IMR-90 (cell line): ENCODE data around the gene PDE6H. TPM values are rescaled to one million over a fixed set of nuclear protein-coding genes. Genes with fewer than 3 reads are reported as not detected.

Source experiments
- ATAC-seq: fragments of 200-7000 bp; cut with Tn5 transposase; 2 replicates; pipeline ENCODE4 v1.9.1; 2020; ENCODE audit warnings: low read depth, mild to moderate bottlenecking, moderate library complexity
- BruUV-seq: library from RNA; stranded (reverse); fragments of 400-500 nt; replicated peaks from 2 replicates; lab custom pipeline; 2021; lab: Mats Ljungman, UMichigan
- CTCF ChIA-PET: fragments of 300-600 bp; formaldehyde crosslinking; extraction: SDS; loops from one replicate; lab custom pipeline; 2021; ENCODE audit warnings: antibody characterized with exemption; lab: Yijun Ruan, JAX
- POLR2A ChIA-PET: fragments of 300-600 bp; sonication (Branson Sonifier 250); formaldehyde crosslinking; loops from one replicate; lab custom pipeline; 2022; ENCODE audit warnings: antibody characterized with exemption; ENCODE audit not compliant: unreplicated experiment; lab: Charles Lee
- DNase-seq: peaks from one replicate; pipeline ENCODE4 v3.0.0; 2013
- H2AFZ ChIP-seq: replicated peaks from 2 replicates; pipeline ENCODE3; 2013; ENCODE audit warnings: low read length, mild to moderate bottlenecking; ENCODE audit not compliant: poor library complexity
- H2AK5ac ChIP-seq: 2 replicates; pipeline ENCODE4 v1.6.1; 2013; ENCODE audit warnings: low read depth, low read length, inconsistent platforms
- H2AK9ac ChIP-seq: replicated peaks from 2 replicates; pipeline ENCODE3; 2013; ENCODE audit warnings: mild to moderate bottlenecking, low read depth, low read length, moderate library complexity; ENCODE audit not compliant: poor library complexity
- H2BK120ac ChIP-seq: 2 replicates; pipeline ENCODE4 v1.6.1; 2013; ENCODE audit warnings: low read depth, low read length, inconsistent platforms
- H2BK15ac ChIP-seq: 3 replicates; pipeline ENCODE4 v1.6.1; 2013; ENCODE audit warnings: low read depth, low read length, inconsistent platforms
- H2BK20ac ChIP-seq: 2 replicates; pipeline ENCODE4 v1.6.1; 2013; ENCODE audit warnings: low read depth, mild to moderate bottlenecking, inconsistent platforms, low read length, moderate library complexity
- H2BK5ac ChIP-seq: 2 replicates; pipeline ENCODE4 v1.6.1; 2013; ENCODE audit warnings: mild to moderate bottlenecking, low read depth, low read length, inconsistent platforms; ENCODE audit not compliant: poor library complexity, severe bottlenecking
- H3K14ac ChIP-seq: replicated peaks from 2 replicates; pipeline ENCODE4 v1.6.1; 2013; ENCODE audit warnings: low read depth, low read length, inconsistent platforms
- H3K18ac ChIP-seq: 2 replicates; pipeline ENCODE4 v1.6.1; 2013; ENCODE audit warnings: low read depth, low read length, control low read depth
- H3K23ac ChIP-seq: 2 replicates; pipeline ENCODE4 v1.6.1; 2013; ENCODE audit warnings: low read depth, low read length, inconsistent platforms
- H3K27ac ChIP-seq: 2 replicates; pipeline ENCODE4 v1.5.1; 2013; ENCODE audit warnings: mild to moderate bottlenecking, control low read depth, low read length; ENCODE audit not compliant: insufficient read depth
- H3K27me3 ChIP-seq: 2 replicates; pipeline ENCODE4 v1.6.1; 2013; ENCODE audit warnings: low read length; ENCODE audit not compliant: control insufficient read depth, insufficient read depth
- H3K36me3 ChIP-seq: 2 replicates; pipeline ENCODE4 v1.6.1; 2013; ENCODE audit warnings: low read length, mixed read lengths; ENCODE audit not compliant: control insufficient read depth, insufficient read depth
- H3K4ac ChIP-seq: 2 replicates; pipeline ENCODE4 v1.6.1; 2013; ENCODE audit warnings: low read depth, low read length, inconsistent platforms
- H3K4me1 ChIP-seq: 2 replicates; pipeline ENCODE4 v1.6.1; 2013; ENCODE audit warnings: low read length, mixed read lengths; ENCODE audit not compliant: control insufficient read depth, insufficient read depth
- H3K4me2 ChIP-seq: 2 replicates; pipeline ENCODE4 v1.6.1; 2013; ENCODE audit warnings: low read depth, mild to moderate bottlenecking, control low read depth, low read length, moderate library complexity
- H3K4me3 ChIP-seq: 2 replicates; pipeline ENCODE4 v1.5.1; 2013; ENCODE audit warnings: low read depth, mild to moderate bottlenecking, control low read depth, low read length, moderate library complexity; ENCODE audit not compliant: insufficient read depth
- H3K56ac ChIP-seq: 2 replicates; pipeline ENCODE4 v1.6.1; 2013; ENCODE audit warnings: low read length, inconsistent platforms; ENCODE audit not compliant: insufficient read depth; ENCODE audit errors: extremely low read depth
- H3K79me1 ChIP-seq, 2 experiments: 2 replicates each; pipeline ENCODE4 v1.6.1; 2013; ENCODE audit warnings: low read length in 2 of 2, inconsistent platforms in 1 of 2, low read depth in 1 of 2
- H3K9ac ChIP-seq: 2 replicates; pipeline ENCODE4 v1.6.1; 2013; ENCODE audit warnings: low read depth, low read length, control low read depth
- H3K9me1 ChIP-seq: 2 replicates; pipeline ENCODE4 v1.6.1; 2013; ENCODE audit warnings: low read length, inconsistent platforms; ENCODE audit not compliant: insufficient read depth
- H3K9me3 ChIP-seq: 2 replicates; pipeline ENCODE4 v1.6.1; 2013; ENCODE audit warnings: low read length; ENCODE audit not compliant: control insufficient read depth, insufficient read depth
- H4K20me1 ChIP-seq: 2 replicates; pipeline ENCODE4 v1.6.1; 2013; ENCODE audit warnings: low read length, inconsistent platforms; ENCODE audit not compliant: insufficient read depth
- H4K5ac ChIP-seq: 2 replicates; pipeline ENCODE4 v1.6.1; 2013; ENCODE audit warnings: mild to moderate bottlenecking, low read depth, low read length, control low read depth
- H4K8ac ChIP-seq, 2 experiments: 2 replicates each; pipeline ENCODE4 v1.6.1; 2013; ENCODE audit warnings: low read depth in 2 of 2, low read length in 2 of 2, control low read depth in 1 of 2, inconsistent platforms in 1 of 2
- H4K91ac ChIP-seq: 2 replicates; pipeline ENCODE4 v1.6.1; 2013; ENCODE audit warnings: low read depth, low read length, inconsistent platforms; ENCODE audit not compliant: insufficient read depth
- BHLHE40 ChIP-seq: fragments of 150-350 bp; IDR thresholded peaks from 2 replicates; pipeline ENCODE4 v1.6.1; 2016; ENCODE audit warnings: mild to moderate bottlenecking, low read depth, low read length
- CEBPB ChIP-seq: IDR thresholded peaks from 2 replicates; pipeline ENCODE4 v1.6.1; 2012; ENCODE audit warnings: low read depth, low read length, improper control_type of control experiment
- CTCF ChIP-seq: conservative IDR thresholded peaks from 2 replicates; pipeline ENCODE4 v1.5.1; 2012; ENCODE audit warnings: mild to moderate bottlenecking, low read depth, low read length, improper control_type of control experiment
- ELK1 ChIP-seq: fragments of 150-350 bp; IDR thresholded peaks from 2 replicates; pipeline ENCODE4 v1.6.1; 2016; ENCODE audit warnings: low read depth, mild to moderate bottlenecking, low read length, moderate library complexity, borderline replicate concordance
- MAFK ChIP-seq: IDR thresholded peaks from 2 replicates; pipeline ENCODE4 v1.6.1; 2012; ENCODE audit warnings: low read depth, low read length, improper control_type of control experiment
- POLR2A ChIP-seq: IDR thresholded peaks from 2 replicates; pipeline ENCODE4 v1.6.1; 2012; ENCODE audit warnings: mild to moderate bottlenecking, low read depth, low read length
- RCOR1 ChIP-seq: IDR thresholded peaks from 2 replicates; pipeline ENCODE4 v1.6.1; 2012; ENCODE audit warnings: mild to moderate bottlenecking, low read length, improper control_type of control experiment; ENCODE audit not compliant: insufficient replicate concordance
- RFX5 ChIP-seq: IDR thresholded peaks from 2 replicates; pipeline ENCODE4 v1.8.0; 2012; ENCODE audit warnings: low read depth, mild to moderate bottlenecking, low read length, moderate library complexity
- SMC3 ChIP-seq: fragments of 150-350 bp; IDR thresholded peaks from 2 replicates; pipeline ENCODE4 v1.6.1; 2016; ENCODE audit warnings: low read depth, mild to moderate bottlenecking, antibody characterized with exemption, low read length, moderate library complexity
- USF2 ChIP-seq: fragments of 150-350 bp; IDR thresholded peaks from 2 replicates; pipeline ENCODE4 v1.6.1; 2017; ENCODE audit warnings: mild to moderate bottlenecking, antibody characterized with exemption, low read length, low read depth
- WGBS, 2 experiments: methylation state at CpG; one replicate each; pipeline versions ENCODE4 v1.1.5 to v1.1.7; 2013; ENCODE audit warnings: missing lambda C conversion rate in 2 of 2; ENCODE audit not compliant: insufficient read length in 1 of 2; ENCODE audit errors: extremely low coverage in 2 of 2; 5-methylcytosine and 5-hydroxymethylcytosine counted together
- dilution Hi-C: fragments of 300-500 bp; cut with HindIII; formaldehyde crosslinking; loops from one replicate; pipeline ENCODE4 v1.14.3; 2018; ENCODE audit warnings: low sequenced_read_pairs; ENCODE audit not compliant: unreplicated experiment
- in situ Hi-C: fragments of 300-500 bp; cut with MboI; formaldehyde crosslinking; loops from 3 replicates; pipeline ENCODE4 v1.14.3; 2019; ENCODE audit warnings: low sequenced_read_pairs, inconsistent platforms, mixed read lengths
- intact Hi-C: fragments of 100-400 bp; cut with micrococcal nuclease; formaldehyde crosslinking; loops from 2 replicates; pipeline ENCODE4 v1.10.0; 2022
- polyA plus RNA-seq, 3 experiments: library from polyadenylated mRNA; depleted of rRNA; stranded (reverse); fragments of >200 nt; gene quantifications; 2 replicates each; pipeline ENCODE4 v1.2.3, GENCODE V29; 2012; ENCODE audit warnings: low replicate concordance in 1 of 3
- total RNA-seq: library from RNA; depleted of rRNA; stranded (reverse); fragments of >200 nt; gene quantifications from 2 replicates; pipeline ENCODE4 v1.2.3, GENCODE V29; 2012

The PDE6H gene
- total and polyA plus RNA-seq, 2 of the 4 experiments (the other 2 are of a cell fraction) = not detected

- H4K5ac ChIP-seq = no peak overlapping the region
- no peak overlapping the region for H2BK120ac ChIP-seq
- intact Hi-C loops = no loop called here
- H3K23ac ChIP-seq = no peak overlapping the region
- H3K18ac ChIP-seq = no peak overlapping the region
- no peaks in the 10 kb centered on the region for H3K36me3 ChIP-seq
- no peak overlapping the region for H2BK15ac ChIP-seq
- no peak overlapping the region for H2BK5ac ChIP-seq
- no peak overlapping the region for H2AK9ac ChIP-seq
- H3K4me3 ChIP-seq = no peak overlapping the region
- no peak overlapping the region for H2AK5ac ChIP-seq
- H3K9ac ChIP-seq = no peak overlapping the region
- H3K4me2 ChIP-seq = no peak overlapping the region
- no peak overlapping the region for H3K4ac ChIP-seq
- no peak overlapping the region for H3K14ac ChIP-seq
- no peak overlapping the region for H3K27ac ChIP-seq
- no peaks in the 10 kb centered on the region for H4K20me1 ChIP-seq
- CTCF ChIA-PET = no interaction called here
- peaks cover 3% of the 10 kb centered on the region; the same call in 1 of the 2 replicates for H3K9me1 ChIP-seq
- no peak overlapping the region for H4K91ac ChIP-seq
- peaks cover 3% of the 10 kb centered on the region; the same call in 1 of the 2 replicates for H3K4me1 ChIP-seq
- WGBS, 2 experiments = 93% methylated on average over 2 of the region's 11 CpGs; no CpG with 5 or more reads in 1 of the 2 experiments
- H4K8ac ChIP-seq = no peak overlapping the region
- H3K79me1 ChIP-seq = no peaks in the 10 kb centered on the region
- TF ChIP-seq MAFK = no peak
- TF ChIP-seq CTCF = no peak
- no peak for TF ChIP-seq ELK1
- no peak for TF ChIP-seq BHLHE40
- no peak for TF ChIP-seq RCOR1
- no peak for TF ChIP-seq RFX5
- no peak for TF ChIP-seq SMC3
- TF ChIP-seq CEBPB = no peak
- no peak for TF ChIP-seq USF2
- no peak for TF ChIP-seq POLR2A
- H2AFZ ChIP-seq = no peak overlapping the region
- no peak for ATAC-seq
- H2BK20ac ChIP-seq = no peak overlapping the region
- H3K56ac ChIP-seq = no peak overlapping the region
- no TSS peak for BruUV-seq
- no peak for DNase-seq
- in situ Hi-C loops = no loop called here
- no peaks in the 10 kb centered on the region for H3K27me3 ChIP-seq
- no peaks in the 10 kb centered on the region for H3K9me3 ChIP-seq
- POLR2A ChIA-PET = no interaction called here
- dilution Hi-C loops = no loop called here
Observed at GRCh38 chr12:14958361-14959125, 14.3 kb upstream of the PDE6H start.
